Measurements from ENCODE around the gene PRSS21.

DNA sequence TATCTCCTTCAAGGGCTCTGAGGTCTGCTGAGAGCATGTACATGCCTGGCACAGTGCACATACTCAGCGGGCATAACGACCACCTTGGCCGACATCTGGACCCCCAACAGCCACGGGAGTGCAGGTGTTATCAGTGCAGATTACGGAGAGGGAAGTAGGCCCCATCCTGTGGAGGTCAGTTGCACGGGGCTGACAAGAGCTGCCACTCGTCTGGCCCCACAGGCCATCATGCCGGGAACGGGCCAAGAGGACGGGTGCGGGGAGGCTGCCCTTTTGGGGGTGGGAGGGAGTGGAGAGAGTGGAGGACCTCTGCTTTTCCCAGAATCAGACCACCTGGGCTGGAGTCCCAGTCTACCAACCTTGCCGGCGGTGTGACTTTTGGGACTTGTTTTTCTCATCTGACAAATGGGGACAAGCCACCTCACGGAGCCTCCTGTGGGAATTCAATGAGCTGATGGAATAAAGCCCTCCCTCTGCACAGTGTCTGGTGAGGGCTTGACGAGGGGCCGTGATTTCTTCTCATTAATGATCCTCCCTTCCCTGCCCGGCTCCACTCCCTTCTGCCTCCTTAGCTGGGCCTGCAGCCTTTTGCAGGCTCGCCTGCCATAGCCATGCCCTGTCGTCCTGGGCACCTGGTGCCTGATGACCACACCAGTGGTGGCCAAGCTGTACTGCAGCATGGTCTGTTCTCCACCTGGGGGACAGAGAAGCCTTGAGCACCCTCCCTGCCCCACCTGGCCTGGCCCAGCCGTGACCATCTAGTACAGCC lies 34.3 kb upstream of the PRSS21 start:
- TF ChIP-seq NFIC (IDR thresholded peaks at IDR 0.05) (no peak), FOXM1 (IDR thresholded peaks at IDR 0.05; ENCODE audit: borderline replicate concordance, low read depth) (no peak), YY1 (IDR thresholded peaks at IDR 0.05; ENCODE audit: low read depth) (no peak)
- TF ChIP-seq, protein P1, sequence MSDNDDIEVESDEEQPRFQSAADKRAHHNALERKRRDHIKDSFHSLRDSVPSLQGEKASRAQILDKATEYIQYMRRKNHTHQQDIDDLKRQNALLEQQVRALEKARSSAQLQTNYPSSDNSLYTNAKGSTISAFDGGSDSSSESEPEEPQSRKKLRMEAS (IDR thresholded peaks at IDR 0.05): no peak
